Measurements from ENCODE around the gene IFRD1.

Gene IFRD1

DNA sequence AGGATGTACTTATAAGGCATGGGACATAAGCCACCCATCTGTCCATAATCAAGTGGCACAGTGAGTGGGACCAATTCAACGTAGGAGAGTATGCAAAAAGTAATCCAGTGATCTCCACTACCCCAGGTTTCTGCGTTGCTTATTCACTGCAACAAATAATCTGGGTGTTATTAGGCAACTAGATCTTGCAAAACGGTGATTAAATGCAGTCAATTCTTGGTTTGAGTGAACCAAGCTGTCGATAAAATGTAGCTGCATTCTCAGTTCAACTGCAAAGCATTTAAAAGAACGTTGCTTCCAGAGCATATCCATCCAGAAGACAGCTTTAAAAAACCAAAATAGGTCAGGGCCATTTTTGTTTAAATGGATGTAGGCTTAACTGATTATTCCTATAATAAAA is 35.5 kb downstream of the IFRD1 start:
- TF ChIP-seq, protein P1, sequence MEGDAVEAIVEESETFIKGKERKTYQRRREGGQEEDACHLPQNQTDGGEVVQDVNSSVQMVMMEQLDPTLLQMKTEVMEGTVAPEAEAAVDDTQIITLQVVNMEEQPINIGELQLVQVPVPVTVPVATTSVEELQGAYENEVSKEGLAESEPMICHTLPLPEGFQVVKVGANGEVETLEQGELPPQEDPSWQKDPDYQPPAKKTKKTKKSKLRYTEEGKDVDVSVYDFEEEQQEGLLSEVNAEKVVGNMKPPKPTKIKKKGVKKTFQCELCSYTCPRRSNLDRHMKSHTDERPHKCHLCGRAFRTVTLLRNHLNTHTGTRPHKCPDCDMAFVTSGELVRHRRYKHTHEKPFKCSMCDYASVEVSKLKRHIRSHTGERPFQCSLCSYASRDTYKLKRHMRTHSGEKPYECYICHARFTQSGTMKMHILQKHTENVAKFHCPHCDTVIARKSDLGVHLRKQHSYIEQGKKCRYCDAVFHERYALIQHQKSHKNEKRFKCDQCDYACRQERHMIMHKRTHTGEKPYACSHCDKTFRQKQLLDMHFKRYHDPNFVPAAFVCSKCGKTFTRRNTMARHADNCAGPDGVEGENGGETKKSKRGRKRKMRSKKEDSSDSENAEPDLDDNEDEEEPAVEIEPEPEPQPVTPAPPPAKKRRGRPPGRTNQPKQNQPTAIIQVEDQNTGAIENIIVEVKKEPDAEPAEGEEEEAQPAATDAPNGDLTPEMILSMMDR (IDR thresholded peaks at IDR 0.05; ENCODE audit: insufficient read depth, missing control alignments): no peak
- FAIRE-seq (no peak), DNase-seq (ENCODE audit: insufficient read length, low spot score) (no peak)

GRCh38 chr7:112487457-112488263 is 37.4 kb downstream of the IFRD1 start:
- FAIRE-seq (no peak), DNase-seq (ENCODE audit: insufficient read length, low spot score) (no peak)
- TF ChIP-seq, protein P1 (IDR thresholded peaks at IDR 0.05; ENCODE audit: insufficient read depth, missing control alignments): no peak

DNA sequence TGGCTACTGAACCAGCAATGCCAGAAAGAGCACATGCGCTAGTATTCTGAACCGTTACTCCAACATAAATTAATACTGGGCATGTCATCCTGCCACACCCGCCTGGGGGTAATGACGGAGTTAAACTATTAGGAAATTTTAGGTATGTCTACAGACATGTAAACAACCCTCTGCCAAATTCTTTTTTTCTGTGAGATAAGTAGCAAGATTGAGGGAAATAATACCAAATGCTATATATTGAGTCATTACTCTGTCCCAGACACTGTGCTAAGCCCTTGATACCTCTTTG is 37.9 kb downstream of the IFRD1 start:
- DNase-seq (ENCODE audit: insufficient read length, low spot score) (no peak), FAIRE-seq (no peak)
- TF ChIP-seq, protein P1 (IDR thresholded peaks at IDR 0.05; ENCODE audit: insufficient read depth, missing control alignments): no peak

DNA sequence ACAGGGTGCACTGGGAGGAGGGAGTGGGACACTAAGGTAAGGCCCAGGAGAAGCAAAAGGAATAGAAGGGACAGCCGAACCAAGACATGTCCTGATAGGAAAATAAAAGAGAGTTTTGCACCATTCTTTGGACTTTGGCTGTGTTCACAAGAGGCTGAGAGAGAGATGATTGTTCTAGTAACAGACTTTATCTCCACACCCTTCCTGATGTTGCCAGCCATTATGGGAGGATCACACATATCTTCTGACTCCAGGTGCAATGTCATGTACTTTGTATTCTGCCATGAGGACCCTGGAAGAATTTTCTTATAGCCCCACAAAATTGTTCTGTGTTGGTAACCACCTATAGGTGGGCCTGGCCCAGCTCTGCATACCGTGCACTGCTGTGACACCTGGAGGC is 41.9 kb downstream of the IFRD1 start:
- DNase-seq (ENCODE audit: insufficient read length, low spot score): no peak
- no peak for FAIRE-seq
- TF ChIP-seq, protein P1 (IDR thresholded peaks at IDR 0.05; ENCODE audit: insufficient read depth, missing control alignments): no peak

DNA sequence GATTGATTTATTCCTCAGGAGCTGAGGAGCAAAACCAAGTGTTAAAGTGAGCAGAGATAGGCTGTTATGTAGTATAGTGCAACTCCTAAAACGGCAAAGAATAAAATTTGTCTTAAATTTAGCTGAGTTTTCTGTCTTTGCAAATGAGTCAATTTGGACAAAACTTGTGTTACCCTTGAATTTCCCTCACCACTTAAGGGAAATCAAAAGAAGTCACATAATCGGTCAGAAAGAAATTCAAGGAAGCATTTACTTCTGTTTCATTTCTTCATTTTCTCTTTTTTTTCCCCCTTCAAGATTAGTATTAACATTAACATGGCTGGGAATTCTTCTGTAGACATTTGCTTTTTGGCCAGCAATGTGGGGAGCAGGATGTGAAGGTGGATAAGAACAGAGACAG is 44.4 kb downstream of the IFRD1 start:
- DNase-seq (ENCODE audit: insufficient read length, low spot score): no peak
- TF ChIP-seq, protein P1 (IDR thresholded peaks at IDR 0.05; ENCODE audit: insufficient read depth, missing control alignments): no peak
- no peak for FAIRE-seq

GRCh38 chr7:112495156-112495788 is 45.0 kb downstream of the IFRD1 start:
- no peak for DNase-seq (ENCODE audit: insufficient read length, low spot score)
- TF ChIP-seq, protein P1 (IDR thresholded peaks at IDR 0.05; ENCODE audit: insufficient read depth, missing control alignments): no peak
- no peak for FAIRE-seq

- FAIRE-seq (no peak), DNase-seq (ENCODE audit: insufficient read length, low spot score) (no peak)
- TF ChIP-seq, protein P1 (IDR thresholded peaks at IDR 0.05; ENCODE audit: insufficient read depth, missing control alignments): peak; percentile 69
These were observed 45.7 kb downstream of the IFRD1 start for GRCh38 chr7:112495810-112496462.
